HS-5 (cell line): Measurements from ENCODE around the gene SEL1L3.

Experiments
- DNase-seq: peaks from one replicate; pipeline ENCODE4 v3.0.0-alpha.2; 2012; ENCODE audit warnings: low read depth

SEL1L3 gene

GRCh38 chr4:25817059-25817681 lies 45.6 kb downstream of the SEL1L3 start:
- peak; percentile 84 for DNase-seq

- no peak for DNase-seq
These were observed 46.2 kb downstream of the SEL1L3 start for GRCh38 chr4:25816591-25817058.

- DNase-seq, result no peak
These were observed 47.2 kb downstream of the SEL1L3 start for GRCh38 chr4:25815586-25815985.

- no peak for DNase-seq
These were observed 48.3 kb downstream of the SEL1L3 start for GRCh38 chr4:25814301-25815136.

- DNase-seq, result peak; percentile 42
These were observed 49.2 kb downstream of the SEL1L3 start for GRCh38 chr4:25813448-25814106.

- no peak for DNase-seq
These were observed 50.9 kb downstream of the SEL1L3 start for GRCh38 chr4:25811841-25812240.

GRCh38 chr4:25811374-25811690 lies 51.5 kb downstream of the SEL1L3 start:
- no peak for DNase-seq

GRCh38 chr4:25810461-25811373 lies 52.1 kb downstream of the SEL1L3 start:
- DNase-seq, result no peak

GRCh38 chr4:25809996-25810395 lies 52.8 kb downstream of the SEL1L3 start:
- DNase-seq, result no peak

GRCh38 chr4:25807102-25807728 lies 55.6 kb downstream of the SEL1L3 start:
- DNase-seq, result no peak

GRCh38 chr4:25805255-25805860 lies 57.4 kb downstream of the SEL1L3 start:
- no peak for DNase-seq

GRCh38 chr4:25803720-25804225 lies 59.0 kb downstream of the SEL1L3 start:
- no peak for DNase-seq

GRCh38 chr4:25801594-25801993 lies 61.2 kb downstream of the SEL1L3 start:
- no peak for DNase-seq

GRCh38 chr4:25800245-25800644 lies 62.5 kb downstream of the SEL1L3 start:
- no peak for DNase-seq

GRCh38 chr4:25799522-25799921 lies 63.3 kb downstream of the SEL1L3 start:
- no peak for DNase-seq

GRCh38 chr4:25797136-25797535 lies 65.7 kb downstream of the SEL1L3 start:
- no peak for DNase-seq

- no peak for DNase-seq
These were observed 67.0 kb downstream of the SEL1L3 start for GRCh38 chr4:25795566-25796454.

- no peak for DNase-seq
These were observed 67.7 kb downstream of the SEL1L3 start for GRCh38 chr4:25795091-25795490.

GRCh38 chr4:25792876-25793275 lies 69.9 kb downstream of the SEL1L3 start:
- no peak for DNase-seq
